GM19193 (cell line): Measurements from ENCODE around the gene RTL1.

Experiments
- POLR2A ChIP-seq: IDR thresholded peaks from 4 replicates; pipeline ENCODE4 v1.6.1; 2011; ENCODE audit not compliant: insufficient read depth, insufficient read length; ENCODE audit errors: extremely low read depth

RTL1 gene

GRCh38 chr14:100903672-100904185 lies at the start of gene RTL1:
TSS of gene RTL1 (minus strand) at chr14:100903722. CDS start at chr14:100884788, 18,934 bp downstream.
- no peak for TF ChIP-seq POLR2A

GRCh38 chr14:100950024-100950423 lies 46.5 kb upstream of the RTL1 start:
- no peak for TF ChIP-seq POLR2A

GRCh38 chr14:100944052-100944451 lies 40.5 kb upstream of the RTL1 start:
- TF ChIP-seq POLR2A, result no peak

- TF ChIP-seq POLR2A, result no peak
Observed at GRCh38 chr14:100930270-100930669, 26.7 kb upstream of the RTL1 start.

- no peak for TF ChIP-seq POLR2A
Observed at GRCh38 chr14:100915560-100915959, 12.0 kb upstream of the RTL1 start.

GRCh38 chr14:100914597-100915021 lies 11.1 kb upstream of the RTL1 start:
- no peak for TF ChIP-seq POLR2A

GRCh38 chr14:100911665-100912316 lies 8.3 kb upstream of the RTL1 start:
- TF ChIP-seq POLR2A, result no peak

GRCh38 chr14:100910888-100911664 lies 7.6 kb upstream of the RTL1 start:
- no peak for TF ChIP-seq POLR2A

GRCh38 chr14:100909439-100909838 lies 5.9 kb upstream of the RTL1 start:
- no peak for TF ChIP-seq POLR2A

GRCh38 chr14:100907240-100907639 lies 3.7 kb upstream of the RTL1 start:
- no peak for TF ChIP-seq POLR2A

GRCh38 chr14:100906420-100906819 lies 2.9 kb upstream of the RTL1 start:
- no peak for TF ChIP-seq POLR2A

- TF ChIP-seq POLR2A, result no peak
Observed at GRCh38 chr14:100905166-100905565, 1.6 kb upstream of the RTL1 start.

GRCh38 chr14:100904307-100905087 lies 975 bp upstream of the RTL1 start:
- TF ChIP-seq POLR2A, result no peak

- no peak for TF ChIP-seq POLR2A
Observed at GRCh38 chr14:100903134-100903468, 421 bp downstream of the RTL1 start.
